HEK293T (cell line): ENCODE data around the gene TNFRSF8.

Experiments
- CTCF ChIA-PET: fragments of 350-600 bp; formaldehyde crosslinking; extraction: SDS; loops from one replicate; lab custom pipeline; 2021; ENCODE audit warnings: antibody characterized with exemption, inconsistent platforms; lab: Yijun Ruan, JAX
- POLR2A ChIA-PET: fragments of 350-600 bp; formaldehyde crosslinking; extraction: SDS; loops from one replicate; lab custom pipeline; 2020; ENCODE audit warnings: antibody characterized with exemption, inconsistent platforms; lab: Yijun Ruan, JAX
- DNase-seq: peaks from one replicate; pipeline ENCODE4 v3.0.0; 2012; ENCODE audit warnings: mixed read lengths; ENCODE audit errors: extremely low spot score
- ARNT ChIP-seq: fragments of 450-650 bp; IDR thresholded peaks from 2 replicates; pipeline ENCODE4 v1.6.1; 2017; ENCODE audit warnings: mild to moderate bottlenecking
- BHLHE40 ChIP-seq: fragments of 450-650 bp; IDR thresholded peaks from 2 replicates; pipeline ENCODE4 v1.6.1; 2016; ENCODE audit warnings: mild to moderate bottlenecking, moderate library complexity, borderline replicate concordance
- CTBP1 ChIP-seq: fragments of 450-650 bp; IDR thresholded peaks from 2 replicates; pipeline ENCODE4 v1.6.1; 2016; ENCODE audit warnings: borderline replicate concordance
- ELF4 ChIP-seq: fragments of 450-650 bp; IDR thresholded peaks from 2 replicates; pipeline ENCODE4 v1.6.1; 2017; ENCODE audit warnings: antibody characterized with exemption
- FOXA1 ChIP-seq: fragments of 450-650 bp; IDR thresholded peaks from 2 replicates; pipeline ENCODE4 v1.6.1; 2016; ENCODE audit warnings: mild to moderate bottlenecking
- FOXK2 ChIP-seq: fragments of 450-650 bp; IDR thresholded peaks from 2 replicates; pipeline ENCODE4 v1.6.1; 2016; ENCODE audit warnings: mild to moderate bottlenecking
- FOXM1 ChIP-seq: fragments of 450-650 bp; IDR thresholded peaks from 2 replicates; pipeline ENCODE4 v1.6.1; 2017; ENCODE audit warnings: mild to moderate bottlenecking, borderline replicate concordance
- HDGF ChIP-seq: fragments of 450-650 bp; IDR thresholded peaks from 2 replicates; pipeline ENCODE4 v1.6.1; 2017; ENCODE audit warnings: antibody characterized with exemption, borderline replicate concordance
- L3MBTL2 ChIP-seq: fragments of 450-650 bp; conservative IDR thresholded peaks from 2 replicates; pipeline ENCODE4 v1.6.1; 2016; ENCODE audit warnings: mild to moderate bottlenecking
- LEF1 ChIP-seq: fragments of 450-650 bp; IDR thresholded peaks from 2 replicates; pipeline ENCODE4 v1.6.1; 2017; ENCODE audit warnings: mild to moderate bottlenecking, borderline replicate concordance
- NFRKB ChIP-seq: fragments of 450-650 bp; IDR thresholded peaks from 2 replicates; pipeline ENCODE4 v1.6.1; 2016; ENCODE audit warnings: mild to moderate bottlenecking, moderate library complexity
- SP1 ChIP-seq: fragments of 450-650 bp; IDR thresholded peaks from 2 replicates; pipeline ENCODE4 v1.6.1; 2017
- SUZ12 ChIP-seq: fragments of 450-650 bp; IDR thresholded peaks from 2 replicates; pipeline ENCODE4 v1.6.1; 2016; ENCODE audit warnings: mild to moderate bottlenecking
- TARDBP ChIP-seq: fragments of 450-650 bp; IDR thresholded peaks from 2 replicates; pipeline ENCODE4 v1.6.1; 2016
- ZNF384 ChIP-seq: fragments of 450-650 bp; IDR thresholded peaks from 2 replicates; pipeline ENCODE4 v1.6.1; 2016
- TF ChIP-seq, protein P1 (sequence below): fragments of 450-650 bp; IDR thresholded peaks from 2 replicates; pipeline ENCODE4 v1.6.1; 2016

Gene TNFRSF8

DNA sequence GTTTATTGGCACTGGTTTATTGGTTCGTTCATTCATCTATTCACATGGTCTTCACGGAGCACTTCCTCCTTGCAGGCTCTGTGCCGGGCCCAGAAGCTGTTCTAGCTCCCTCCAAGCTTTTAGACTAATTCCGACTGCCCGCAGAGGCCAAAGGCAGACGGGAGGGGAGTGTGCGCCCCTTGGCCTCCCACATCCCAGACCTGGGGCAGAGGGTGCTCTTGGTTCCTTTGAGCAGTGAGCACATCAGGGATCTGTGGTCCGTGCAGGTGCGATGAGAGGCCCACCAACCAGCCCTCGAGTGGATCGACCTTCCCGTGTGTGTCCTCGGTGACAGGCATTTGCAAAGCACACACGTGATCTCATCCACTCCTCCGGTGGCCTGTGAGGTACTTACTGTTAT lies 65.0 kb downstream of the TNFRSF8 start:
- CTCF ChIA-PET, result interaction anchor here (5.2 kb wide), 1 partner anchor 80 kb away, joined by 72 read pairs; no protein-coding TSS in a partner anchor
- no peak for DNase-seq
- POLR2A ChIA-PET, result no interaction called here
- no peak for TF ChIP-seq TARDBP
- TF ChIP-seq LEF1, result no peak
- TF ChIP-seq FOXA1, result no peak
- no peak for TF ChIP-seq ELF4
- TF ChIP-seq BHLHE40, result no peak
- no peak for TF ChIP-seq FOXM1
- TF ChIP-seq L3MBTL2, result no peak
- TF ChIP-seq CTBP1, result no peak
- TF ChIP-seq HDGF, result no peak
- TF ChIP-seq ZNF384, result no peak
- TF ChIP-seq, protein P1, sequence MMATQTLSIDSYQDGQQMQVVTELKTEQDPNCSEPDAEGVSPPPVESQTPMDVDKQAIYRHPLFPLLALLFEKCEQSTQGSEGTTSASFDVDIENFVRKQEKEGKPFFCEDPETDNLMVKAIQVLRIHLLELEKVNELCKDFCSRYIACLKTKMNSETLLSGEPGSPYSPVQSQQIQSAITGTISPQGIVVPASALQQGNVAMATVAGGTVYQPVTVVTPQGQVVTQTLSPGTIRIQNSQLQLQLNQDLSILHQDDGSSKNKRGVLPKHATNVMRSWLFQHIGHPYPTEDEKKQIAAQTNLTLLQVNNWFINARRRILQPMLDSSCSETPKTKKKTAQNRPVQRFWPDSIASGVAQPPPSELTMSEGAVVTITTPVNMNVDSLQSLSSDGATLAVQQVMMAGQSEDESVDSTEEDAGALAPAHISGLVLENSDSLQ, result no peak
- TF ChIP-seq ARNT, result no peak

DNA sequence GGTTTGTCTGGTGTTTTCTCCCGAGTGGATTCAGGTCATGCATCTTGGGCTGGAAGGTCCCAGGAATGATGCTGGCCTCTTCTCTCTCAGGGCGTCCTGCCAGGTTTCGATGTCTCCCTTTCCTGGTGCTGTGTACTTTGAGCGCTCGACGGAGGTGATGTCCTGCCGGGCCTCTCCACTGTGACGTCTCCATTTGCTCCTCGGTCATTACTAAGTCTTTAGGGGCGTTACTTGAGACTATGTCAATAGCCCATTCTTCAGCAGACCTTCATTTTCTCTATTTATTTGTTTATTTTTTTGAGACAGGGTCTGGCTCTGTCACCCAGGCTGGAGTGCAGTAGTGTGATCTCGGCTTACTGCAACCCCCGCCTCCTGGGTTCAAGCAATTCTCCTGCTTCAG lies 66.5 kb downstream of the TNFRSF8 start:
- ChIA-PET CTCF (interaction anchor here (1.0 kb wide), 1 partner anchor 12 kb away, joined by 3 read pairs; no protein-coding TSS in a partner anchor), POLR2A (no interaction called here)
- TF ChIP-seq BHLHE40, result no peak
- no peak for TF ChIP-seq L3MBTL2
- no peak for TF ChIP-seq ZNF384
- no peak for TF ChIP-seq FOXK2
- TF ChIP-seq LEF1, result no peak
- TF ChIP-seq FOXA1, result no peak; the same call in 1 of the 2 replicates
- DNase-seq, result no peak

- no peak for DNase-seq
- CTCF ChIA-PET, result interaction anchor here (1.0 kb wide), 1 partner anchor 13 kb away, joined by 3 read pairs; no protein-coding TSS in a partner anchor
- no peak for TF ChIP-seq SUZ12
- TF ChIP-seq ELF4, result no peak
- TF ChIP-seq FOXK2, result no peak
- no peak for TF ChIP-seq ZNF384
- POLR2A ChIA-PET, result no interaction called here
Observed at GRCh38 chr1:12130466-12131130, 67.5 kb downstream of the TNFRSF8 start.

- no peak for TF ChIP-seq NFRKB
- no peak for TF ChIP-seq TARDBP
- no peak for TF ChIP-seq FOXM1
- no peak for TF ChIP-seq HDGF
- no peak for TF ChIP-seq ZNF384
- TF ChIP-seq FOXA1, result no peak
- TF ChIP-seq SP1, result no peak
- TF ChIP-seq SUZ12, result no peak
- no peak for TF ChIP-seq BHLHE40
- no peak for TF ChIP-seq ARNT
- TF ChIP-seq FOXK2, result no peak
- no peak for TF ChIP-seq ELF4
- TF ChIP-seq, protein P1, result no peak
- no peak for TF ChIP-seq CTBP1
- no peak for TF ChIP-seq L3MBTL2
- no peak for TF ChIP-seq LEF1
- POLR2A ChIA-PET, result no interaction called here
- no peak for DNase-seq
- CTCF ChIA-PET, result interaction anchor here (0.6 kb wide), 1 partner anchor 19 kb away, joined by 3 read pairs; no protein-coding TSS in a partner anchor
Observed at GRCh38 chr1:12132078-12132477, 69.0 kb downstream of the TNFRSF8 start.

DNA sequence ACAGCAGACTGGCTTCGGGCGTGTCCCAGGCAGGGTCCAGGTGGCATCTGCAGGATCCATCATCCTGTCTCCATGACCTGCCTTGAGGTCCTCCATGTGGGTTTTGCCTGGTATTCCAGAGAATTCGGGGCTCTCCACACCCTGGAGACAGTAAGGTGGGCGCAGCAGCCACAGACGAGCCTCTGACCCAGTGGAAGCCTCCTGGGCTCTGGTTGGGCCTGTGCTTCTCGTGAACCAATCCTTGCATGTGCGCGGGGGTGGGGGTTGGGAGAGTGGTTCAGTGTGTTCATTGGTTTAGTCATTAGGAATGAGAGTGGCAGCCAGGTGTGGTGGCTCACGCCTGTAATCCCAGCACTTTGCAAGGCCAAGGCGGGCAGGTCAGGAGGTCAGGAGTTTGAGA lies 71.6 kb downstream of the TNFRSF8 start:
- ChIA-PET CTCF (interaction anchor here (0.6 to 0.9 kb wide), 2 partner anchors 10 to 482 kb away, joined by 3 to 4 read pairs; no protein-coding TSS in a partner anchor), POLR2A (no interaction called here)
- no peak for DNase-seq
- TF ChIP-seq NFRKB (no peak), SUZ12 (no peak), ARNT (no peak), L3MBTL2 (no peak)

DNA sequence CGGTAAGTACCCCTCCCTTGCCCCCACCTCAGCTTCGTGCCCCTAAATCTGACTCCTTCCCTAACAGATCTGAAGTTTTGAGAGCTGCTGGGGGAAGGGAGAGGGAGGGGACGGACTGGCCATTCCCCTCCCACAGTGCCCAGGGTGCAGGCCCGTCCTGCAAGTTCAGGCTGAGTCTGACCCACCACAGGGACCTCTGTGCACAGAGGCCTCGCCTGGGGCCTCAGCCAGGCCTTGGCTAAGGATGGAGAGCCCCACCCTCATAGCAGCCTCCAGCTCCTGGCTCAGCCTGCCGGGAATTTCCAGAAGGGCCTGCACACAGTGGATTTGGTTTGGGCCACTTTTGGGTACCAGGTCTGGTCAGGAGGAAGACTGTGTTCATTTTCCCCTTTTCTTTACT lies 72.5 kb downstream of the TNFRSF8 start:
- no peak for TF ChIP-seq HDGF
- TF ChIP-seq SP1, result no peak
- TF ChIP-seq TARDBP, result no peak
- no peak for TF ChIP-seq LEF1
- no peak for TF ChIP-seq NFRKB
- TF ChIP-seq BHLHE40, result no peak
- CTCF ChIA-PET, result interaction anchor here (0.9 kb wide), 1 partner anchor 11 kb away, joined by 4 read pairs; no protein-coding TSS in a partner anchor
- POLR2A ChIA-PET, result no interaction called here
- DNase-seq, result no peak

DNA sequence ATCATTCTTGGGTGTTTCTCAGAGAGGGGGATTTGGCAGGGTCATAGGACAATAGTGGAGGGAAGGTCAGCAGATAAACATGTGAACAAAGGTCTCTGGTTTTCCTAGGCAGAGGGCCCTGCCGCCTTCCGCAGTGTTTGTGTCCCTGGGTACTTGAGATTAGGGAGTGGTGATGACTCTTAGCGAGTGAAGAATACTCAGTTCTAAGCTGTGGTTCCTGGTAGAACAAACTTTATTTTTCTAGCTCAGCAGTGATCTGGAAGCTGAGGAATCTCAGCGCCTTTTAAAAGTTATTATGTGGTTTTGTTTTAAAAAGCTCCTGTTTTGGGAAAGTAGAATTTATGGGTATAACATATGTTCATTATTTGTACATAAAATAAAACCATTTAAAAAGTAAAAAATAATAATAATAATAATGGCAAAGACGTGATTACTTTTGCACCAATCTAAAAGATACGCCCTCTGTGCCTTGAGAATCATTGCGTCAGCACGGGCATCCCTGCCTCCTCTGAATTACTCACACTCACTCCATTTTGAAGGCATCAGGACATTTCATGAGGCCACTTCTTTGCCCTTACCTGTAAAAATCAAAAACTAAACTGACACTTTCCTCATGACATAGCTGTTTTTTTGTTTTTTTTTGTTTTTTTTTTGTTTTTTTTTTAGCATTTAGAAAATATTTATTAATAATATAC lies 74.0 kb downstream of the TNFRSF8 start:
- TF ChIP-seq ELF4 (no peak), FOXK2 (no peak), HDGF (no peak), TARDBP (no peak)
- DNase-seq, result no peak
- CTCF ChIA-PET, result interaction anchor here (1.0 kb wide), 1 partner anchor 92 kb away, joined by 4 read pairs; no protein-coding TSS in a partner anchor
- POLR2A ChIA-PET, result no interaction called here
